ENCODE data around the gene KEL. TPM values are rescaled to one million over a fixed set of nuclear protein-coding genes. Genes with fewer than 3 reads are reported as not detected.
A peak's percentile ranks its signal among the peaks of the same experiment; 100 is the strongest.
"Not testable (repeated sequence)": the region's sequence is repeated elsewhere in the genome, so short reads cannot be mapped to it uniquely, and the experiment has no call there.

KEL gene, protein sequence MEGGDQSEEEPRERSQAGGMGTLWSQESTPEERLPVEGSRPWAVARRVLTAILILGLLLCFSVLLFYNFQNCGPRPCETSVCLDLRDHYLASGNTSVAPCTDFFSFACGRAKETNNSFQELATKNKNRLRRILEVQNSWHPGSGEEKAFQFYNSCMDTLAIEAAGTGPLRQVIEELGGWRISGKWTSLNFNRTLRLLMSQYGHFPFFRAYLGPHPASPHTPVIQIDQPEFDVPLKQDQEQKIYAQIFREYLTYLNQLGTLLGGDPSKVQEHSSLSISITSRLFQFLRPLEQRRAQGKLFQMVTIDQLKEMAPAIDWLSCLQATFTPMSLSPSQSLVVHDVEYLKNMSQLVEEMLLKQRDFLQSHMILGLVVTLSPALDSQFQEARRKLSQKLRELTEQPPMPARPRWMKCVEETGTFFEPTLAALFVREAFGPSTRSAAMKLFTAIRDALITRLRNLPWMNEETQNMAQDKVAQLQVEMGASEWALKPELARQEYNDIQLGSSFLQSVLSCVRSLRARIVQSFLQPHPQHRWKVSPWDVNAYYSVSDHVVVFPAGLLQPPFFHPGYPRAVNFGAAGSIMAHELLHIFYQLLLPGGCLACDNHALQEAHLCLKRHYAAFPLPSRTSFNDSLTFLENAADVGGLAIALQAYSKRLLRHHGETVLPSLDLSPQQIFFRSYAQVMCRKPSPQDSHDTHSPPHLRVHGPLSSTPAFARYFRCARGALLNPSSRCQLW
- total RNA-seq: 0.13 TPM in 1 of 2 replicates, not detected in the other

DNA sequence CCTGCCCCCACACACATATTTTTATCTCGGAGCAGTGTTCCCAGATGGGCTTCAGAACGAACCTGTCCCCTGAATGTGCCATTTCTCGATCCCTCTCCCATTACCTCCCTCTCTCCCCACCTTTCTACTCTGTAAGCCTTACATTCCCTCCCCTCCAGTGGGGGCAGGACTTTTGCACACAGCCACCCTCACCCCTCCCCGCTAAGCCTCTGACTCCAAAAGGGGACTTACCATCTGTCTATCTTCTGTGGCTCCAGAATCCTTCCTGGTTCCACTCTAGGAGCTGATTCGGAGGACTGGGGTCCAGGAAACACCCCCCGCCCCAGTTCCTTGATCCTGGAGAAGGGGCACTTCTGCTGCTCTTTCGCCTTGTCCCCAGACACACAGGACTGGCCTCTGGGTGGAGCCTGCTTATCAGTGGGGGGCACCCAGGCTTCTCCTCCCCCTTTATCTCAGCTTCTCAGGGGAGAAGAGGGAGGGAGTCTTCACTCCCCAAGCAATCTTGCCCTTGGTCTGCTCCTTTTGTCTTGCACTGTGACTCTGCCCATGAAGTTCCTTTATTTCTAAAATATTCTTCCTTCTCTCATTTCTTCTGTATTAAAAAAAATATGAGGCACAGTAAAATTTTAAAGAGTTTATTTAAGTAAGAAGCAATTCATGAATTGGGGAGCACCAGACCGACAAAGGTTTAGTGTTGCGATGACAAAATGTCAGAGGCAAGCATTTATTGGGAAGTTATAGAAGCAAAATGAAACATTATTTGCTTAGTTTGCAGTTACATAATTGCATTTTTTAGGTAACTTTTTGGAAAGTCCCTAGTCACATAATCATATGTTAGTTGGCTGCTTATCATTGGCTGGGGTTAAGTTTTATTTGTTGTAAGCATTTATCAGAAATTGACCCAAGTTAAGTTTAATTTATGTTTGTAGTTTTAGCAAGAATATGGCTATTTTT is at the start of gene KEL:
KEL (minus strand) TSS at position 391 of the 954 bp plus-strand sequence; CDS start at position 234, 157 bp downstream.
- DNase-seq (ENCODE audit: low read depth in 2 of 2): no peak

- DNase-seq (ENCODE audit: low read depth in 2 of 2): peak; percentile 29 to 59
Observed at GRCh38 chr7:143008007-143008901, 46.1 kb upstream of the KEL start.

DNA sequence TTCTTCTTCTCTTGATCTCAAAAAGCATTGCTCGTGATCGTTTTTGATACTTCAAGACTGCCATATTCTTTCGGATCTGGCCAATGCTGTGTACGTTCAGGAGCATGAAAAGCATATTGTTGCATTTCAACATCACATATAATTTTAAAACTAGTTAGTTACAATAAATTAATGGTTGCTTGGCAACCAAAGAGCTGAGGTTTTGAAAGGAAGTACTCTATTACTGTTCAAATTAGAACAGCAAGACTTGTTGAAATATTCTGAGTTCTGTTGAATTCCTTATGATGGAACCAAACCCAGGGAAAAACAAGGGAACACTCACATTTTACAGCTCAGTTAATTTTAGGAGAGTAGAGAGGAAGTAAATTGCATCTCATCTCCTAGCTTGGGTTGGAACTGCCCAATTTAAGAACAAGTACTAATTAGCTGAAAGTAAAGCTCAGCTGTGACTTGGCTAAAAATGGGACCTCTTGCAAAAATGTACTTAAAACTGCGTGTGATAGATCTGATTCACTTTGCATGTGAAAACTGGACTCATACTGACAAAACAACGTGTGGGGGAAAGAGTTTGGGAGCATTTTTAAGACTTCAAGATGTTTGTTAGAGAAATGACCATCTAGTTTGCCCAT is 43.6 kb upstream of the KEL start:
- no peak for DNase-seq (ENCODE audit: low read depth in 2 of 2)

DNA sequence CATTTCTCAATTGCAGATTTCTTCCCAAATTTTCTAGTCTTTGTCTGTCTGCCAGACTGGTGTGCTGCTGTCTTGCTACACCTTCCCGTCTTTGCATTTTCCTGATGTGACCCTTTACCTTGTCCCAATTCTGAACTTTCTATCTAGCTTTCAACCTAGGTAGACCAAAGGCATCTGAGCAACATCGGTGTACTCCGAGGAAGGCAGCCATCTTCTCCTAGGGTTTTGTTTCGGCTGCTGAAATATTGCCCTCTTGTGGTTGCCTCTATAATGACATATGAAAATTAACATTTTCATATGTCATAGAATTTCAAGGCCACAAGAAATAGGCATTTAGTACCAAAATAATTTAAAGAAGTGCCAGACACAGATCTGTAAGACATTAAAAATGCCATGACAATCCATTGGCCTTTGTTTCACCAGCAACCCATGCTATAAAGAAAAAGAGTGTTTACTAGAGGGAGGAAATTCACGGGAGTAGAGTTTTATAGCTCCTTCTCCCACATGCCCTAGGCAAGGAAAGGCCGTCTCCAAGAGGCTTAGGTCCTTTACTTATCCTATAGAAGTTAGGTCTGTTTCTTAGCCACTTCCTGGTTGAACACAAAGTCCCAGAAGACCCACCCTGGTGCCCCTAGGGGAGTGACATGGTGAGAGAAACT is 41.4 kb upstream of the KEL start:
- DNase-seq (ENCODE audit: low read depth in 2 of 2): peak; percentile 14 to 51

DNA sequence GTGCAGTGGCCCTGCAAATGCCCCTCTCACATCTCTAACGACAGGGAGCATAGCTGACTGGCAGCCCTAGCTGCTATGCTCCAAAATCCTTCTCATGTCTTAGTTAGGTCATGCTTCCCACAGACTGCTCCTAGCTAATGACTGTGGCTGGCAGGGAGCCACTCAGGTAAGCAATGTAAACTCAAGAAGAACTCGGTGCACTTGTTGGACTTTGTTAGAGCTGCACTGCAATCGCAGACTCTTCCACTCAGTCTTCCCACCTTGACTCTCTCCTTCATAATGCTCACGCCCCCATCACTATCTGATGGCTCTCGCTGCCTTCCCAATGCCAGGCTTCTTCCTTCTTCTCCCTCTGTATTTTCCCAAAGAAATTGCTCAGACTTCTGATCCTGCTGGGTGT is 40.7 kb upstream of the KEL start:
- no peak for DNase-seq (ENCODE audit: low read depth in 2 of 2)

DNA sequence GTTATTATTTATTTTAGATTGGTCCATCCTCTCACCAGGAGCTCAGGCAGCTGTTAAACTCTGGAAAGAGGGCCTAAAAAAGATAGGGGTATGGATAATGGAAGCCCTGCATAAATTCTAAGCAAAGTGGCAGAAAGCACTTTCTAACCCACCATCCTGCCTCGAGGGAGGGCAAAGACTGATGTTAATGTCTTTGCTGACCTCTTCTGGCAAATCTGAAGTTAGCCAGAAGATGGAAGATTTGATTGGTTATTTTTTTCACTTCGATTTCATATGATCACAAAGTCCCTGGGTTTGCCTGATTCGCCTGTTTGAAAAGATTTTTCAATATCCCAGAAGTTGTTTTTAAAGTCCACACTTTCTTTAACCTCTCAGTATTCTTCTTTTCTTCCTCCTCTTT is 39.9 kb upstream of the KEL start:
- DNase-seq (ENCODE audit: low read depth in 2 of 2): peak in 1 of 2 donors; percentile 19

GRCh38 chr7:143000648-143001047 is 38.5 kb upstream of the KEL start:
- no peak for DNase-seq (ENCODE audit: low read depth in 2 of 2)

DNA sequence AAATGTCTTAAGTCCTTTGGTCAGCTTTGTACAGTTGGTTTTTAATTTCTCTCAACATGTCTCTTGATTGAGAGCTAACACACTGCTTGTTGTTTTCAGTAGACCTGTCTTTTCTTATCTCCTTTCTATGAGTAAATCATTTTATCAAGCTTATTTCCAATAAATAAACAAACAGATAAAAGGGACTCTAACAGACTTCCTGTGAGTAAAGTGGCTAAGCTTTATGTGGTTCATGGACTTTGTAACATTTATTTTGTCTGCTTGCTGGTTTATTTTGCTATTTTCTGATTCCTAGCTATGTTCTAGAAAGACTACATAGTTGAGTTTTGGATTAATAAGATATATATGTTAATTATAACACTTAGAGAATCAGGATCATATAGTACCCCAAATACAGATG is 37.6 kb upstream of the KEL start:
- DNase-seq (ENCODE audit: low read depth in 2 of 2): no peak

GRCh38 chr7:142998966-142999365 is 36.8 kb upstream of the KEL start:
- DNase-seq (ENCODE audit: low read depth in 2 of 2): no peak

GRCh38 chr7:142997456-142997989 is 35.4 kb upstream of the KEL start:
- DNase-seq (ENCODE audit: low read depth in 2 of 2): no peak

DNA sequence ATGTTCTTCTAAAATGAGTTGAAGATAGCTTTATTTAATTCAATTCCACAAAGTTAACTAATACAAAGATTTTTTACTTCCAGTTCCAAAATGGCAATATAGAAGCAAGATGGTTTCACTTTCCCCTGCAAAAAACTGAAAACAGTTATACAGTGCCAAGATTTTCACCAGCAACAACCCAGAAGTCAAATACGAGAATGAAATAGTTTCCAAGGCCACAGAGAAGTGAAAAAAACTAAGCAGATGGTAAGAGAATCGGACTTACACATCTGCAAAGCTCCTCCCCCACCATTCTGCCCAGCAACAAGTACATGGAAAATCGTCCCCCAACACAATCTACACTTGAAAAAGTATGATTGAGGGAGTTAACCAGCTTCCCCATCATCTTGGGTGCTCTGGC is 30.3 kb upstream of the KEL start:
- DNase-seq (ENCODE audit: low read depth in 2 of 2): no peak

DNA sequence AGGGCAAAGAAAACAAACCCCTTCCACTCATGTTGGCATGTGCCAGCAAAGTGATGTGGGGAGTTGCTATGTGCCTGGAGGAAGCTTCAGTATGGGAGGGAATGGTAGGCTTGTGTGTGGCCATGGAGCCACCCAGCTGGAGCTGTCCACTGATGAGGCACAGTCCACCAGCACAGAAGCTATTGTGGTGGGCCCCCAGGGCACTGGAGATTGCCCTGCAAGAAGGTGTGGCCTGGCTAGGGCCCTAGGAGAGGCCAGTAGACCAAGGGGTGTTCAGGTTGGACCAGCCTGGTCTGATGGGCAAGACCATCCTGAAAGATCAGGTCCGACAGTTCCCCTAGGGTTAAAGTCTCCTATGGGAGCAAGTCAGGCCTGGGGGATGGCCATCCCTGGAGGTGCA is 22.1 kb upstream of the KEL start:
- no peak for DNase-seq (ENCODE audit: low read depth in 2 of 2)

- no peak for DNase-seq (ENCODE audit: low read depth in 2 of 2)
Observed at GRCh38 chr7:142983825-142984224, 21.7 kb upstream of the KEL start.

DNA sequence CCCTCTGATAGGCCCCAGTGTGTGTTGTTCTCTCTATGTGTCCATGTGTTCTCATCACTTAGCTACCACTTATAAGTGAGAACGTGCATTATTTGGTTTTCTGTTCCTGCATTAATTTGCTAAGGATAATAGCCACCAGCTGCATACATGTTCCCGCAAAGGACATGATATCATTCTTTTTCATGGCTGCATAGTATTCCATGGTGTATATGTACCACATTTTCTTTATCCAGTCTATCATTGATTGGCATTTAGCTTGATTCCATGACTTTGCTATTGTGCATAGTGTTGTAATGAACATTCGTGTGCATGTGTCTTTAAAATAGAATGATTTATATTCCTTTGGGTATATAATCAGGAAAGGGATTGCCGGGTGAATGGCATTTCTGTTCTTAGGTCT is 16.2 kb upstream of the KEL start:
- not testable (repeated sequence) for DNase-seq (ENCODE audit: low read depth in 2 of 2)

DNA sequence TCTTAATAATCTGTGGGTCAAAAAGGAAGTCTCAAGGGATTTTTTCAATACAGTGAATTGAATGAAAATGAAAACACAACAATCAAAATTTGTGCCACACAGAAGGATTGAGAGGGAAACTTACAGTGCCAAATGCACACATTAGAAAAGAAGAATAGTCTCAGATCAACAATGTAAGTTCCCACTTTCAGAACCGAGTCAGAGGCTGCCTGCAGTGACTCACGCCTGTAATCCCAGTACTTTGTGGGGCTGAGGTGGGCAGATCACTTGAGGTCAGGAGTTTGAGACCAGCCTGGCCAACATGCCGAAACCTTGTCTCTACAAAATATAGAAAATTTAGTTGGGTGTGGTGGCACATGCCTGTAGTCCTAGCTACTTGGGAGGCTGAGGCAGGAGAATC is 12.5 kb upstream of the KEL start:
- DNase-seq (ENCODE audit: low read depth in 2 of 2): no peak

GRCh38 chr7:142969183-142969582 is 7.0 kb upstream of the KEL start:
- no peak for DNase-seq (ENCODE audit: low read depth in 2 of 2)

DNA sequence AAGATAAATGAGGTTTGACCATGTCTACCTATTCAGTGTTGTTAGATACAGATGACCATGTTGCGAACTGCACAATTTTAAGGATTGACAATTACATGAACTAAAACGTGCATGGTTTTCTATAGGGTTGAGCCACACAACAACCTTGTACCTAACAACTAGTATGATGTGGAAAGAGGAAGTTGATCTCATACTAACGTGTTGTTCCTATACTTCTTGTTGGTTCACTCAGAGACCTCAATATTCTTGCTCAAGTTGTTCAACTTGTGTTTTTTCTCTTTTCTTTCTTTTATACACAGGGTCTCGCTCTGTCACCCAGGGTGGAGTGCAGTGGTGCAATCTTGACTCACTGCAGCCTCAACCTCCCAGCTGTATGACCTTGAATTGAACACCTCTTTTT is 6.1 kb upstream of the KEL start:
- no peak for DNase-seq (ENCODE audit: low read depth in 2 of 2)

DNA sequence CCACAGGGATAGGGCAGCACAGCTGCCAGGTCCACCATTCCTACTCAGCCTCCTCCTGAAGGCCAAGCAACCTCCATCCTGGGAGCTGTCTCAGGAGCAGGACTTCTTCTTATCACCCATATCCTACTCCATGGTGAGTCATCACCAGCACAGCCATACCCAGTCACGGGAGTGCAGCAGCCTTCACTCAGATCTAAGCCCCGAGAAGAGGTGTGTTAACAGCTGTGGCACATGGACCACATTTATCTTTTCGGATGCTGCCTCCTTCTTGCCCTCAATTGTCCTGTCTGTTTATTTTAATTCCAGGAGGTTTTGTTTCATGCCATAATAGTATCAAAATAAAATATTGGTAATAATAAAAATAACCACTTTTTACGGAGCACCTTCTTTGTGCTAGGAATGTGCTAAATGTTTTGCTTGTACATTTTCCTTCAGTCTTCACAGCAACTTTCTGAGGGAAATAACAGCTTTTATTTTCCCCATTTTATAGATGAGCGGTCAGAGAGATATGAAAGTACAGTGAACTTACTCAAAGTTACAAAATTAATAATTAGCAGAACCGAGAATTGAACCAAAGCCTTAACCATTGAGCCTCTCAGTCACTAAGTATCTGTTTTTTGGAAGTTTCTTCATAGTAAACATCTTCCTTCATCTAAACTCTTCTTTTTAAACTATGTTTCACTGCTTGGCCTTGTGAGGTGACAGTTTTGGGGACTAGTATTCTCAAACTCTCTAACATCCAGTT is 2.5 kb upstream of the KEL start:
- no peak for DNase-seq (ENCODE audit: low read depth in 2 of 2)

DNA sequence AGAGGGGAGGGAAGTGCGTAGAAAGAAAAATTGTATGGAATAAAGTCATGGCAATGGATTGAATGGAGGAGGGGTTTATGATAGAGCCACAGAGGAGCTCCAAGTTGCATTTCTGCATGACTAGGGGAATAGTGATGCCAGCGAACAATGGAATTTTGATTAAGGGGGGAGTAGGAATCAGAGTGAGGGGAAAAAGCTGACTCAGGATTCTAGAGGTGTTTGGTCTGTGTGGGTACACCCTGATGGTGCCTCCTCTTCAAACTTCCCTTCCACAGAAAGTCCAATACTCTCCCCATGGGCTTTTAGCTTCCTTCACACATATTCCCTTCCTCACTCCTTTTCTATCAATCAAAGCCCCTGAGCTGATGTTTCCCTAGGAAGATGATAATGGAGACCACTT is 1.8 kb upstream of the KEL start:
- DNase-seq (ENCODE audit: low read depth in 2 of 2): no peak
